Body of pancreas (tissue), 4 donors: Measurements from ENCODE around the gene TMEM245. TPM values are rescaled to one million over a fixed set of nuclear protein-coding genes. Genes with fewer than 3 reads are reported as not detected.

Experiments
- ATAC-seq: fragments of 150-250 bp; one replicate; pipeline ENCODE4 v1.9.1; 2016
- DNase-seq, 4 donors: peaks; one replicate each; pipeline ENCODE4 v3.0.0-alpha.2; 2019
- H3K27ac ChIP-seq, 4 donors: fragments of 200-600 bp; sonication (generic); 1 replicate in 3 of 4; 2 replicates in 1 of 4; pipeline versions ENCODE4 v1.5.1 to v1.6.1; 2016 to 2019; ENCODE audit warnings: mild to moderate bottlenecking in 1 of 4, mixed read lengths in 1 of 4, moderate library complexity in 1 of 4
- H3K27me3 ChIP-seq, 2 donors: fragments of 200-600 bp; sonication (generic); one replicate each; pipeline ENCODE4 v1.6.0; 2016; ENCODE audit warnings: mild to moderate bottlenecking in 1 of 2
- H3K36me3 ChIP-seq, 2 donors: fragments of 200-600 bp; sonication (generic); replicated peaks in 1 of 2; 2 replicates each; pipeline ENCODE4 v1.5.1; 2016; ENCODE audit warnings: low read depth in 2 of 2; ENCODE audit not compliant: insufficient read depth in 1 of 2
- H3K4me1 ChIP-seq: fragments of 200-600 bp; sonication (generic); one replicate; pipeline ENCODE4 v1.6.0; 2016
- H3K4me3 ChIP-seq, 2 donors: fragments of 200-600 bp; sonication (generic); 1 replicate in 1 of 2; 2 replicates in 1 of 2; pipeline ENCODE4 v1.5.1; 2016 to 2019
- H3K9me3 ChIP-seq, 3 donors: fragments of 200-600 bp; sonication (generic); 1 replicate in 2 of 3; 2 replicates in 1 of 3; pipeline ENCODE4 v1.5.1; 2016
- POLR2A ChIP-seq, 3 donors: fragments of 450-650 bp; IDR thresholded peaks; one replicate each; pipeline ENCODE4 v1.6.1; 2016; ENCODE audit warnings: antibody characterized with exemption in 3 of 3, mild to moderate bottlenecking in 2 of 3
- WGBS, 2 donors: methylation state at CpG; one replicate each; pipeline ENCODE4 v1.1.5; 2017; 5-methylcytosine and 5-hydroxymethylcytosine counted together
- intact Hi-C: fragments of 100-400 bp; cut with DNase I; formaldehyde crosslinking; loops from one replicate; pipeline ENCODE4 v1.15.1; 2023
- total RNA-seq, 2 donors: library from RNA; depleted of rRNA; stranded (reverse); fragments of >200 nt; gene quantifications; one replicate each; pipeline ENCODE4 v1.1.0, GENCODE V29; 2016
- TF ChIP-seq, protein P1 (sequence below), 7 experiments: fragments of 450-650 bp in 4 of 7; fragments of 200-600 bp in 3 of 7; sonication (generic) in 3 of 7; IDR thresholded peaks; one replicate each; pipeline ENCODE4 v1.5.1; 2016 to 2019; ENCODE audit warnings: antibody characterized with exemption in 7 of 7

Gene TMEM245
- total RNA-seq, 2 donors from 2014 or later, result 38.9 to 47.0 TPM

DNA sequence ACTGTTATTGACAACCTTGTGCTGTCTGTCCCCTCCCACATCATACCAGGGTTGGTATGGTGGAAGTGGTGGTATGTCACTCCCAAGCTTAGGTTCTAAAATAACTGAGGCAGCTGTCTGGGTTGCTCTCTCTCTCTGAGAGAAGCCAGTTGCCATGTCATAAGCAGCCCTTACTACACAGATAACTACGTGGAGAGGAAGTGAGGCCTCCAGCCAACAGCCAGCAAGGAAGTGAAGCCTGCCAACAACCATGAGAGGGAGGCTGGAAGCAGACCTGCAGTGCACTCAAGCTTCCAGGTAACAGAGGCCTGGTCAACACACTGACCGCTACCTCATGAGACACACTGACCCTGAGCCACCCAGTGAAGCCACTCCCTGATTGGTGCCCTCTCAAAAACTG lies 125.1 kb downstream of the TMEM245 start:
- Histone ChIP-seq H3K4me1 (peaks cover 14% of the 10 kb centered on the region), H3K4me3 (no peak overlapping the region), H3K27ac (peak overlapping the region in 2 of 4 donors; percentile 18 to 37), H3K27me3 (no peaks in the 10 kb centered on the region), H3K9me3 (no peaks in the 10 kb centered on the region), H3K36me3 (no peaks in the 10 kb centered on the region)
- DNase-seq (peak in 3 of 4 donors; percentile 17 to 53 (median 19)), ATAC-seq (peak; percentile 49)
- WGBS, 2 donors, result 40 to 100% methylated on average over 1 to 2 of the region's 2 CpGs
- TF ChIP-seq, protein P1, sequence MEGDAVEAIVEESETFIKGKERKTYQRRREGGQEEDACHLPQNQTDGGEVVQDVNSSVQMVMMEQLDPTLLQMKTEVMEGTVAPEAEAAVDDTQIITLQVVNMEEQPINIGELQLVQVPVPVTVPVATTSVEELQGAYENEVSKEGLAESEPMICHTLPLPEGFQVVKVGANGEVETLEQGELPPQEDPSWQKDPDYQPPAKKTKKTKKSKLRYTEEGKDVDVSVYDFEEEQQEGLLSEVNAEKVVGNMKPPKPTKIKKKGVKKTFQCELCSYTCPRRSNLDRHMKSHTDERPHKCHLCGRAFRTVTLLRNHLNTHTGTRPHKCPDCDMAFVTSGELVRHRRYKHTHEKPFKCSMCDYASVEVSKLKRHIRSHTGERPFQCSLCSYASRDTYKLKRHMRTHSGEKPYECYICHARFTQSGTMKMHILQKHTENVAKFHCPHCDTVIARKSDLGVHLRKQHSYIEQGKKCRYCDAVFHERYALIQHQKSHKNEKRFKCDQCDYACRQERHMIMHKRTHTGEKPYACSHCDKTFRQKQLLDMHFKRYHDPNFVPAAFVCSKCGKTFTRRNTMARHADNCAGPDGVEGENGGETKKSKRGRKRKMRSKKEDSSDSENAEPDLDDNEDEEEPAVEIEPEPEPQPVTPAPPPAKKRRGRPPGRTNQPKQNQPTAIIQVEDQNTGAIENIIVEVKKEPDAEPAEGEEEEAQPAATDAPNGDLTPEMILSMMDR (IDR thresholded peaks at IDR 0.05), result no peak
- no peak for TF ChIP-seq POLR2A (IDR thresholded peaks at IDR 0.05)
- intact Hi-C loops, result no loop called here

GRCh38 chr9:108991479-108991878 lies 128.3 kb downstream of the TMEM245 start:
- peak overlapping the region in 2 of 4 donors; percentile 30 to 55 for H3K27ac ChIP-seq
- no peaks in the 10 kb centered on the region for H3K9me3 ChIP-seq
- no peaks in the 10 kb centered on the region for H3K27me3 ChIP-seq
- ATAC-seq (peak; percentile 62), DNase-seq (peak; percentile 18 to 54 (median 36))
- H3K4me1 ChIP-seq, result peaks cover 14% of the 10 kb centered on the region
- no peaks in the 10 kb centered on the region for H3K36me3 ChIP-seq
- WGBS, 2 donors, result 19 to 20% methylated on average over 5 of the region's 5 CpGs
- H3K4me3 ChIP-seq, result no peak overlapping the region
- TF ChIP-seq POLR2A (IDR thresholded peaks at IDR 0.05), result no peak
- TF ChIP-seq, protein P1 (IDR thresholded peaks at IDR 0.05), result no peak
- intact Hi-C loops, result no loop called here

DNA sequence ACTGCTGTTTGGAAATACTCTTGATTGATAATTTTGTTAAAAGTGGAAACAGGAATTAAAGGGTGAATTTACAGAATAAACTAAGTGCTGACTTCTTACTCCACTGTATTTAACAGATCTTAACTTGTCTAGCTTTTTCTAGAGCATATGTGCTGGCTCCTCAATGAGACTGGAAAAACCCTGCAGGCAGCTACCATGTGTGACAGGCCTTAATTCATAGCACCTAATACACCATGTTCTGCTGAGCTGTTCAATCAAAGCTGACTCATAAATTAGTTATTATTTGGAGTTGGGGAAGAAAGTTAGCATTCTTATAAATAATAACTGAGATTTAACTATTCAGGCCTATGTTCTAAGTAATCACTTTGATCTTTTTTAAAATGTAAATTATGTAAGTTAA lies 135.9 kb downstream of the TMEM245 start:
- no peaks in the 10 kb centered on the region for H3K27me3 ChIP-seq
- no peaks in the 10 kb centered on the region for H3K9me3 ChIP-seq
- TF ChIP-seq POLR2A (IDR thresholded peaks at IDR 0.05), result no peak
- TF ChIP-seq, protein P1 (IDR thresholded peaks at IDR 0.05), result no peak
- H3K36me3 ChIP-seq, result peaks cover 0 to 1% of the 10 kb centered on the region in 2 donors
- no peak for ATAC-seq
- DNase-seq, result no peak
- H3K4me3 ChIP-seq, result no peak overlapping the region
- no peak overlapping the region for H3K27ac ChIP-seq
- intact Hi-C loops, result no loop called here
- no peaks in the 10 kb centered on the region for H3K4me1 ChIP-seq

- no peaks in the 10 kb centered on the region for H3K4me1 ChIP-seq
- ATAC-seq (no peak), DNase-seq (no peak)
- TF ChIP-seq, protein P1 (IDR thresholded peaks at IDR 0.05), result no peak
- TF ChIP-seq POLR2A (IDR thresholded peaks at IDR 0.05), result no peak
- H3K9me3 ChIP-seq, result no peaks in the 10 kb centered on the region
- H3K27ac ChIP-seq, result no peak overlapping the region
- no peaks in the 10 kb centered on the region for H3K27me3 ChIP-seq
- WGBS, 2 donors, result 91 to 100% methylated on average over 2 of the region's 2 CpGs
- intact Hi-C loops, result no loop called here
- H3K4me3 ChIP-seq, result no peak overlapping the region
- peaks cover 0 to 1% of the 10 kb centered on the region in 2 donors for H3K36me3 ChIP-seq
These were observed 138.9 kb downstream of the TMEM245 start for GRCh38 chr9:108980893-108981292.

GRCh38 chr9:108978205-108978604 lies 141.5 kb downstream of the TMEM245 start:
- H3K27ac ChIP-seq, result no peak overlapping the region
- H3K36me3 ChIP-seq, result peaks cover 0 to 1% of the 10 kb centered on the region in 2 donors
- TF ChIP-seq, protein P1 (IDR thresholded peaks at IDR 0.05), result no peak
- TF ChIP-seq POLR2A (IDR thresholded peaks at IDR 0.05), result no peak
- DNase-seq (no peak), ATAC-seq (no peak)
- H3K27me3 ChIP-seq, result no peaks in the 10 kb centered on the region
- peaks cover 13% of the 10 kb centered on the region for H3K4me1 ChIP-seq
- WGBS, 2 donors, result 17 to 28% methylated on average over 1 of the region's 1 CpG
- H3K9me3 ChIP-seq, result no peaks in the 10 kb centered on the region
- no peak overlapping the region for H3K4me3 ChIP-seq
- intact Hi-C loops, result no loop called here
